PC-3 (cell line): ENCODE results near the gene FAM53B. TPM values are rescaled to one million over a fixed set of nuclear protein-coding genes. Genes with fewer than 3 reads are reported as not detected.

ENCODE experiments used
- ATAC-seq: fragments of 200-7000 bp; cut with Tn5 transposase; 2 replicates; pipeline ENCODE4 v1.9.1; 2020; ENCODE audit warnings: mild to moderate bottlenecking, moderate library complexity
- BruUV-seq: library from RNA; stranded (reverse); fragments of 400-500 nt; replicated peaks from 2 replicates; lab custom pipeline; 2021; lab: Mats Ljungman, UMichigan
- CTCF ChIA-PET: fragments of 300-600 bp; sonication (Branson Sonifier 250); formaldehyde crosslinking; loops from one replicate; lab custom pipeline; 2022; ENCODE audit warnings: antibody characterized with exemption; lab: Charles Lee
- POLR2A ChIA-PET: fragments of 300-600 bp; sonication (Branson Sonifier 250); formaldehyde crosslinking; loops from one replicate; lab custom pipeline; 2022; ENCODE audit warnings: antibody characterized with exemption; ENCODE audit not compliant: unreplicated experiment; lab: Charles Lee
- DNase-seq: peaks from one replicate; pipeline ENCODE4 v3.0.0-alpha.2; 2015
- H2AFZ ChIP-seq: fragments of 300-600 bp; sonication (generic); 2 replicates; pipeline ENCODE4 v1.6.0; 2016; ENCODE audit warnings: antibody characterized with exemption, low read length
- H3F3A ChIP-seq: fragments of 300-600 bp; sonication (generic); one replicate; pipeline ENCODE4 v1.6.0; 2017; ENCODE audit warnings: antibody characterized with exemption, low read length, control low read depth, mild to moderate bottlenecking; ENCODE audit not compliant: unreplicated experiment
- H3K27ac ChIP-seq: fragments of 300-600 bp; sonication (generic); 2 replicates; pipeline ENCODE4 v1.5.1; 2016; ENCODE audit warnings: mild to moderate bottlenecking, low read length
- H3K27me3 ChIP-seq: fragments of 300-600 bp; sonication (generic); 2 replicates; pipeline ENCODE4 v1.6.1; 2016; ENCODE audit warnings: low read length, mixed read lengths
- H3K36me3 ChIP-seq: fragments of 300-600 bp; sonication (generic); 2 replicates; pipeline ENCODE4 v1.6.1; 2016; ENCODE audit warnings: low read depth, mixed run types, low read length, mixed read lengths
- H3K4me1 ChIP-seq: fragments of 300-600 bp; sonication (generic); 2 replicates; pipeline ENCODE4 v1.5.1; 2016; ENCODE audit warnings: low read length; ENCODE audit not compliant: insufficient read depth
- H3K4me2 ChIP-seq: fragments of 300-600 bp; sonication (generic); 2 replicates; pipeline ENCODE4 v1.6.0; 2016; ENCODE audit warnings: low read length
- H3K4me3 ChIP-seq: fragments of 300-600 bp; sonication (generic); 2 replicates; pipeline ENCODE4 v1.5.1; 2016; ENCODE audit warnings: mild to moderate bottlenecking, low read length, mixed read lengths
- H3K79me2 ChIP-seq: fragments of 300-600 bp; sonication (generic); 2 replicates; pipeline ENCODE4 v1.6.1; 2017; ENCODE audit warnings: low read length, mixed read lengths
- H3K9ac ChIP-seq: fragments of 300-600 bp; sonication (generic); 2 replicates; pipeline ENCODE4 v1.6.0; 2016; ENCODE audit warnings: mild to moderate bottlenecking, low read length
- H3K9me2 ChIP-seq: fragments of 300-600 bp; sonication (generic); replicated peaks from 2 replicates; pipeline ENCODE4 v1.6.1; 2016; ENCODE audit warnings: mixed run types, low read length, mixed read lengths
- H3K9me3 ChIP-seq: fragments of 300-600 bp; sonication (generic); 2 replicates; pipeline ENCODE4 v1.6.1; 2016; ENCODE audit warnings: low read length, mixed read lengths
- H4K20me1 ChIP-seq: fragments of 300-600 bp; sonication (generic); 2 replicates; pipeline ENCODE4 v1.6.1; 2016; ENCODE audit warnings: low read length, mixed read lengths
- EZH2 ChIP-seq: fragments of 300-600 bp; sonication (generic); IDR thresholded peaks from one replicate; pipeline ENCODE4 v1.6.1; 2017; ENCODE audit warnings: antibody characterized with exemption, mild to moderate bottlenecking, low read length; ENCODE audit not compliant: unreplicated experiment
- EZH2phosphoT487 ChIP-seq: fragments of 300-600 bp; sonication (generic); IDR thresholded peaks from 2 replicates; pipeline ENCODE4 v1.6.1; 2018; ENCODE audit warnings: mild to moderate bottlenecking, antibody characterized with exemption, low read length, borderline replicate concordance
- intact Hi-C: fragments of 100-400 bp; cut with micrococcal nuclease; formaldehyde crosslinking; loops from 2 replicates; pipeline ENCODE4 v1.9.0; 2023
- total RNA-seq: library from RNA; depleted of rRNA; stranded (reverse); fragments of >200 nt; gene quantifications from 2 replicates; pipeline ENCODE4 v1.2.3, GENCODE V29; 2014
- TF ChIP-seq, protein P1 (sequence below): fragments of 300-600 bp; sonication (generic); conservative IDR thresholded peaks from 2 replicates; pipeline ENCODE4 v1.5.1; 2017; ENCODE audit warnings: antibody characterized with exemption, low read depth, mild to moderate bottlenecking, low read length

Gene FAM53B
- total RNA-seq, 1 experiment from 2014 or later = 19.4 TPM

DNA sequence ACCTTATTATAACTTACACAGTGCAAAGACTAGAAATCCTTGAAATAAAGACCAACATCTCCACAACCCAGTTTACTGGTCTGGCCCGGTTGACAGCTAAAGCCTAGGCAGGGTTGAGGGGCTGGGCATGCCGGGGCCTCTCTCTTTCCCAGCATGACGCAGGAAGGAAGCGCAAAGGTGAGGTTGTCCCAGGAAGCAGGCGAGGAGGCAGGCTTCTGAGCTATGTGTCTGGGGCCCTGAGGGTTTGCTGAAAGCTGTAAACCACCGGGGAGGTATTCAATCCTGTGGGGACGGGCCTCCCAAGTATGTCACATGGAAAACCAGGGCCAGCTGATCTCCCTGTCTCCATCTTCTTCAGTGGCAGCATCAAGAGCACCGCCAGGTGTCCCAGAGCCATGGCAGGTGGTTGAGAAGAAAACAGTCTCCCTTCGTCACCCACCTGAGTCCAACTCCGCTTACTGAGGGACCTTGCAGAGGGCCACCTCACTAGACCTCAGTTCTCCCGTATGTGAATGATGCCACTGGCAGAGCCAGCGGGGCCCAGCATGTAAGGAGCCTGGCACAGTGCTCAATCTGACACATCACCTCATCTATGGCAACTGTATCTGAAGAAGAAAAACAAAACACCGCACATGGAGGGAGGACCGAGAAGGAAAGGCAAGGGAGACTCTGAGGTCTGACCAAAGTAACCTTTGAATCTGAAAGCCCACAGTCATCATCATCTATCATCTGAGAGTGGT lies 49.5 kb downstream of the FAM53B start:
- ChIA-PET CTCF (no interaction called here), POLR2A (no interaction called here)
- Histone ChIP-seq H3K9me2 (no peaks in the 10 kb centered on the region), H3K4me3 (no peak overlapping the region), H3K4me2 (no peak overlapping the region), H3K27ac (no peak overlapping the region), H3K79me2 (no peaks in the 10 kb centered on the region), H3K27me3 (no peaks in the 10 kb centered on the region), H3F3A (no peaks in the 10 kb centered on the region), H3K36me3 (no peaks in the 10 kb centered on the region), H3K4me1 (no peaks in the 10 kb centered on the region), H3K9me3 (no peaks in the 10 kb centered on the region), H4K20me1 (no peaks in the 10 kb centered on the region), H2AFZ (no peak overlapping the region), H3K9ac (no peak overlapping the region)
- TF ChIP-seq, protein P1, sequence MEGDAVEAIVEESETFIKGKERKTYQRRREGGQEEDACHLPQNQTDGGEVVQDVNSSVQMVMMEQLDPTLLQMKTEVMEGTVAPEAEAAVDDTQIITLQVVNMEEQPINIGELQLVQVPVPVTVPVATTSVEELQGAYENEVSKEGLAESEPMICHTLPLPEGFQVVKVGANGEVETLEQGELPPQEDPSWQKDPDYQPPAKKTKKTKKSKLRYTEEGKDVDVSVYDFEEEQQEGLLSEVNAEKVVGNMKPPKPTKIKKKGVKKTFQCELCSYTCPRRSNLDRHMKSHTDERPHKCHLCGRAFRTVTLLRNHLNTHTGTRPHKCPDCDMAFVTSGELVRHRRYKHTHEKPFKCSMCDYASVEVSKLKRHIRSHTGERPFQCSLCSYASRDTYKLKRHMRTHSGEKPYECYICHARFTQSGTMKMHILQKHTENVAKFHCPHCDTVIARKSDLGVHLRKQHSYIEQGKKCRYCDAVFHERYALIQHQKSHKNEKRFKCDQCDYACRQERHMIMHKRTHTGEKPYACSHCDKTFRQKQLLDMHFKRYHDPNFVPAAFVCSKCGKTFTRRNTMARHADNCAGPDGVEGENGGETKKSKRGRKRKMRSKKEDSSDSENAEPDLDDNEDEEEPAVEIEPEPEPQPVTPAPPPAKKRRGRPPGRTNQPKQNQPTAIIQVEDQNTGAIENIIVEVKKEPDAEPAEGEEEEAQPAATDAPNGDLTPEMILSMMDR = no peak
- TF ChIP-seq EZH2phosphoT487 = no peak
- no peak for TF ChIP-seq EZH2
- no TSS peak for BruUV-seq
- no peak for DNase-seq
- ATAC-seq = no peak
- intact Hi-C loops = no loop called here

DNA sequence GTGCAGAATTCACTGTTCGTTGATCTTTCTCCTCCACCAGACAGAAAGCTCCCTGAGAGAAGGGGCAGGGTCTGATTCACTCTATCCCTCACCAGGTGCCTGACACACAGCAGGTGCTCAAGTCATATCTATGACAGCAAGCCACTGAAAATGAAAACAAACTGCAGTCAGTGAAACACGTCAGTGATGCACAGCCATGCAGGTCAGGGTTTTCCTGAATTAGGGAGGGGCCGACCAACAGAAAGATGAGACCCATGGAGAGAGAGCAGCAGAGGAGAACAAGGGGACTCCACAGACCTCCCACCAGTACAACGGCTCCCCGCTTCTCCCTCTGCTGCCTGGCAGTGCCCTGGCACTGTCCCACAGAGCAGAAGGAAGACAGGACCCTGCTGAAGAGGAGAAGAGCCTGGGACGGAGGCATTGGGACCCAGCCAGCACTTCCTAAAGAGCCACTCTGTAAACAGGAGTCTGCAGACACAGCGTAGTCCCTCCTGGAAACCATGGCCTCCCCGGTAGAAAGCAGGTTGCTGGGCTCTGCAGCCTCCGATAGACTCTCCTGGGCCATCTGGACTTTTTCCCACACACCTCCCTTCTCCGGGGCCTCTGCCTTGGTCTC lies 50.3 kb downstream of the FAM53B start:
- Histone ChIP-seq H3K4me3 (no peak overlapping the region), H3K79me2 (no peaks in the 10 kb centered on the region), H3K9me2 (no peaks in the 10 kb centered on the region), H3K9me3 (no peaks in the 10 kb centered on the region), H3K36me3 (no peaks in the 10 kb centered on the region), H3K27ac (no peak overlapping the region), H2AFZ (no peak overlapping the region), H4K20me1 (no peaks in the 10 kb centered on the region), H3K9ac (no peak overlapping the region), H3K4me1 (no peaks in the 10 kb centered on the region), H3K4me2 (no peak overlapping the region), H3F3A (no peaks in the 10 kb centered on the region), H3K27me3 (no peaks in the 10 kb centered on the region)
- ChIA-PET POLR2A (no interaction called here), CTCF (no interaction called here)
- intact Hi-C loops = no loop called here
- DNase-seq (no peak), ATAC-seq (no peak)
- TF ChIP-seq, protein P1 = no peak
- TF ChIP-seq EZH2phosphoT487 (no peak), EZH2 (no peak)
- no TSS peak for BruUV-seq

DNA sequence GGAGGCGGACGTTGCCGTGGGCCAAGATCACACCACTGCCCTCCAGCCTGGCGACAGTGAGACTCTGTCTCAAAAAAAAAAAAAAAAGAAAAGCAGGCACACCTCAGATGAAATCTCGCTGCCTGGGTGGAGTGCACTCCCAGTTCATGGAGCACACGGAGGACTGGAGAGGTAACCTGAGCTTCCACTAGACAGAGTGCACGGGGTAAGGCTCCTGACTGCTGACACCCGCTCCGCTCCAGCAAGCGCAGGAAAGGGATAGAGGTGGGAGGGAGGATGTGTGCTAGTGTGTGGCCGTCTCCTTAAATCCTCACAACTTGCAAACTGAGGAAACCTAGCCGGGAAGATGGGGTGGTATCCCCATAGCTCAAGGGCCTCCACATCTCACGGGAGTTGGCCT lies 50.8 kb downstream of the FAM53B start:
- H2AFZ ChIP-seq = no peak overlapping the region
- CTCF ChIA-PET = no interaction called here
- H3K27ac ChIP-seq = no peak overlapping the region
- TF ChIP-seq EZH2 (no peak), EZH2phosphoT487 (no peak)
- TF ChIP-seq, protein P1 = no peak
- no peaks in the 10 kb centered on the region for H4K20me1 ChIP-seq
- no peaks in the 10 kb centered on the region for H3F3A ChIP-seq
- no peaks in the 10 kb centered on the region for H3K79me2 ChIP-seq
- POLR2A ChIA-PET = no interaction called here
- ATAC-seq = no peak
- H3K9ac ChIP-seq = no peak overlapping the region
- H3K4me2 ChIP-seq = no peak overlapping the region
- no peak overlapping the region for H3K4me3 ChIP-seq
- BruUV-seq = no TSS peak
- H3K9me3 ChIP-seq = no peaks in the 10 kb centered on the region
- no peaks in the 10 kb centered on the region for H3K9me2 ChIP-seq
- H3K36me3 ChIP-seq = no peaks in the 10 kb centered on the region
- H3K4me1 ChIP-seq = no peaks in the 10 kb centered on the region
- intact Hi-C loops = no loop called here
- DNase-seq = no peak
- no peaks in the 10 kb centered on the region for H3K27me3 ChIP-seq
